ENCODE measurements around the gene MARK4. TPM values are rescaled to one million over a fixed set of nuclear protein-coding genes. Genes with fewer than 3 reads are reported as not detected.

MARK4 gene
- total RNA-seq, 1 experiment from 2014 or later = 37.7 TPM

DNA sequence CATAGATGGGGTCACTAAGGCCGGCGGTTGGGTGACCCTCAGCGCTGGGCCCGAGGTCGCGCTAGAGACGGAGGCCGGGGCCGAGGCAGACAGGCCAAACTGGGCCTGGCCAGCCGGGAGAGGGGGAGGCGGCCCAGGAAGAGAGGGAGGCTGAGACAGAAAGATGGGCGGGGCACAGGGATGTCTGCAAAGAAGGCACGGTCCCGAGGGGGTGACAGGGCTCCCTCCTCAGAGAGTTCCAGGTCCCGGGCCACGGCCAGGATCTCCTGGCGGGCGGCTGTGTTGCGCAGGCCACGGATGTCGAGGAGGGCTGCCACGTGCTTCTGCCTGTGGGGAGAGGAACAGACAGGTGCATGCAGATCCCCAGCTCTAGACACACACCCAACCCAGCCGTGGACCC lies 38.0 kb upstream of the MARK4 start:
- H4K20me1 ChIP-seq (ENCODE audit: insufficient read depth) = no peaks in the 10 kb centered on the region
- no TSS peak for BruUV-seq (replicated peaks)
- CTCF ChIA-PET = no interaction called here
- H3K4me3 ChIP-seq (replicated peaks in 1 of 2; ENCODE audit: low read depth in 1 of 2, low read length in 2 of 2) = no peak overlapping the region
- H3K27me3 ChIP-seq (ENCODE audit: insufficient read depth, low read length) = no peaks in the 10 kb centered on the region
- no peak for DNase-seq (ENCODE audit: low read depth, low spot score)
- intact Hi-C loops (cut with micrococcal nuclease) = no loop called here
- H3K36me3 ChIP-seq (ENCODE audit: control insufficient read depth in 1 of 2, insufficient read depth in 2 of 2, low read length in 2 of 2) = no peaks in the 10 kb centered on the region
- ATAC-seq = no peak
- no peak overlapping the region; the same call in 1 of the 2 replicates for H3K27ac ChIP-seq (ENCODE audit: low read depth, low read length)
- no peaks in the 10 kb centered on the region for H3K4me1 ChIP-seq (ENCODE audit: control insufficient read depth in 1 of 2, insufficient read depth in 2 of 2, low read length in 2 of 2)
- H3K79me2 ChIP-seq (ENCODE audit: insufficient read depth, low read length) = no peaks in the 10 kb centered on the region
- RAD21 ChIA-PET (ENCODE audit: low non-redundant PET in 1 of 2, low total read pairs in 2 of 2, uncharacterized antibody in 2 of 2, unreplicated experiment in 2 of 2) = no interaction called here
- no peak overlapping the region for H3K4me2 ChIP-seq (ENCODE audit: low read length)
- no peak overlapping the region for H2AFZ ChIP-seq (ENCODE audit: low read depth, low read length, poor library complexity, severe bottlenecking)
- POLR2A ChIA-PET = no interaction called here
- H3K9me2 ChIP-seq (ENCODE audit: insufficient read depth) = no peaks in the 10 kb centered on the region
- TF ChIP-seq CEBPB (IDR thresholded peaks at IDR 0.05; ENCODE audit: low read depth) (no peak), EZH2 (IDR thresholded peaks at IDR 0.05) (no peak), ELF1 (IDR thresholded peaks at IDR 0.05; ENCODE audit: borderline replicate concordance, low read depth) (no peak), SRF (IDR thresholded peaks at IDR 0.05; ENCODE audit: low read depth) (no peak), CTCF (IDR thresholded peaks at IDR 0.05 in 2 of 3, conservative IDR thresholded peaks at IDR 0.05 in 1 of 3; ENCODE audit: borderline replicate concordance in 1 of 3, insufficient read depth in 1 of 3, low read depth in 2 of 3, low read length in 2 of 3) (no peak), POLR2AphosphoS5 (IDR thresholded peaks at IDR 0.05; ENCODE audit: low read depth, low read length) (no peak), SP1 (IDR thresholded peaks at IDR 0.05; ENCODE audit: low read depth) (no peak)
- no peak overlapping the region for H3K9ac ChIP-seq (ENCODE audit: low read length)
- H3K9me3 ChIP-seq (ENCODE audit: control insufficient read depth in 1 of 2, insufficient read depth in 1 of 2, low read depth in 1 of 2, low read length in 2 of 2) = no peaks in the 10 kb centered on the region

DNA sequence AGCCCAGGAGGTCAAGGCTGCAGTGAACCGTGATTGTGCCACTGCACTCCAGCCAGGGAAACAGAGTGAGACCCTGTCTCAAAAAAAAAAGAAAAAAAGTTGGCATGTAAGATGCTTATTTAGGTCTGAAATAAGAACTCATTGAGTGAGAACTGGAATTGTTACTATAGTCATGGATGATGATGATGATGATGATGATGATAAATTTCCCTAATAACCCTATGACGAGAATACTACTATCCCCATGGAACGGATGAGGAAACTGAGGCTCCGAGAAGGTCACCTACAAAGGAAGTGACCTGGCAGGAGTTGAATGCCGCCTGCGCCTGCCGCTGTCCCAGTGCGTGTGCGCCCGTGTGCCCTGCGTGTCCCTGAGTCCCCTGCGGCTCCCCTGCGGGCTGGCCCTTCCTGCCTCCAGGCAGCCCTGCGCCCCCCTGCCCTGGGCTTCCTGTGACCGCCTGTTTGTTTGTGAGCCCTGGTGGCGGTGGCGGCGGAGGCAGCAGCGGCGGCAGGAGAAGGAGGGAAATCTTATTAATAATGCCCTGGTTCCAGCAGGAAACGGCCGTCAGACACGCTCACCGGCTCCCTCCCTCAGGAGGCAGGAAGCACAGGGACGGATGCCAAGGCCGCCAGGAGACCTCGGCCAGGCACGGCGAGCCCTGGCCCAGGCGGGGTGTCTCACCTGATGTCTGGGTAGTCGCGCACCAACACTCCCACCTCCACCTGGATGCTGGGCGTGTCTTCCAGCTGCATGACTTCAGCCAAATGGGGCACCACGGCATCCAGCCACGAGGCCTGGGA lies 35.5 kb upstream of the MARK4 start:
- no peaks in the 10 kb centered on the region for H3K36me3 ChIP-seq (ENCODE audit: control insufficient read depth in 1 of 2, insufficient read depth in 2 of 2, low read length in 2 of 2)
- H3K27me3 ChIP-seq (ENCODE audit: insufficient read depth, low read length) = no peaks in the 10 kb centered on the region
- H3K79me2 ChIP-seq (ENCODE audit: insufficient read depth, low read length) = no peaks in the 10 kb centered on the region
- H2AFZ ChIP-seq (ENCODE audit: low read depth, low read length, poor library complexity, severe bottlenecking) = no peak overlapping the region
- ChIA-PET RAD21 (ENCODE audit: low non-redundant PET in 1 of 2, low total read pairs in 2 of 2, uncharacterized antibody in 2 of 2, unreplicated experiment in 2 of 2) (no interaction called here), POLR2A (no interaction called here), CTCF (no interaction called here)
- no peak overlapping the region for H3K27ac ChIP-seq (ENCODE audit: low read depth, low read length)
- DNase-seq (ENCODE audit: low read depth, low spot score) (no peak), ATAC-seq (no peak)
- no peak overlapping the region for H3K4me3 ChIP-seq (replicated peaks in 1 of 2; ENCODE audit: low read depth in 1 of 2, low read length in 2 of 2)
- intact Hi-C loops (cut with micrococcal nuclease) = no loop called here
- no peaks in the 10 kb centered on the region for H3K9me2 ChIP-seq (ENCODE audit: insufficient read depth)
- BruUV-seq (replicated peaks) = no TSS peak
- H3K9ac ChIP-seq (ENCODE audit: low read length) = no peak overlapping the region
- no peak overlapping the region for H3K4me2 ChIP-seq (ENCODE audit: low read length)
- H4K20me1 ChIP-seq (ENCODE audit: insufficient read depth) = no peaks in the 10 kb centered on the region
- no peaks in the 10 kb centered on the region for H3K4me1 ChIP-seq (ENCODE audit: control insufficient read depth in 1 of 2, insufficient read depth in 2 of 2, low read length in 2 of 2)
- no peaks in the 10 kb centered on the region for H3K9me3 ChIP-seq (ENCODE audit: control insufficient read depth in 1 of 2, insufficient read depth in 1 of 2, low read depth in 1 of 2, low read length in 2 of 2)
- TF ChIP-seq CBX3 (IDR thresholded peaks at IDR 0.05; ENCODE audit: low read depth) (no peak), RAD21 (IDR thresholded peaks at IDR 0.05; ENCODE audit: low read depth) (no peak), CTCF (IDR thresholded peaks at IDR 0.05 in 2 of 3, conservative IDR thresholded peaks at IDR 0.05 in 1 of 3; ENCODE audit: borderline replicate concordance in 1 of 3, insufficient read depth in 1 of 3, low read depth in 2 of 3, low read length in 2 of 3) (no peak), SIN3A (IDR thresholded peaks at IDR 0.05; ENCODE audit: low read depth) (no peak)
- TF ChIP-seq, protein P1, sequence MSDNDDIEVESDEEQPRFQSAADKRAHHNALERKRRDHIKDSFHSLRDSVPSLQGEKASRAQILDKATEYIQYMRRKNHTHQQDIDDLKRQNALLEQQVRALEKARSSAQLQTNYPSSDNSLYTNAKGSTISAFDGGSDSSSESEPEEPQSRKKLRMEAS (IDR thresholded peaks at IDR 0.05) = no peak
- TF ChIP-seq, protein P2, sequence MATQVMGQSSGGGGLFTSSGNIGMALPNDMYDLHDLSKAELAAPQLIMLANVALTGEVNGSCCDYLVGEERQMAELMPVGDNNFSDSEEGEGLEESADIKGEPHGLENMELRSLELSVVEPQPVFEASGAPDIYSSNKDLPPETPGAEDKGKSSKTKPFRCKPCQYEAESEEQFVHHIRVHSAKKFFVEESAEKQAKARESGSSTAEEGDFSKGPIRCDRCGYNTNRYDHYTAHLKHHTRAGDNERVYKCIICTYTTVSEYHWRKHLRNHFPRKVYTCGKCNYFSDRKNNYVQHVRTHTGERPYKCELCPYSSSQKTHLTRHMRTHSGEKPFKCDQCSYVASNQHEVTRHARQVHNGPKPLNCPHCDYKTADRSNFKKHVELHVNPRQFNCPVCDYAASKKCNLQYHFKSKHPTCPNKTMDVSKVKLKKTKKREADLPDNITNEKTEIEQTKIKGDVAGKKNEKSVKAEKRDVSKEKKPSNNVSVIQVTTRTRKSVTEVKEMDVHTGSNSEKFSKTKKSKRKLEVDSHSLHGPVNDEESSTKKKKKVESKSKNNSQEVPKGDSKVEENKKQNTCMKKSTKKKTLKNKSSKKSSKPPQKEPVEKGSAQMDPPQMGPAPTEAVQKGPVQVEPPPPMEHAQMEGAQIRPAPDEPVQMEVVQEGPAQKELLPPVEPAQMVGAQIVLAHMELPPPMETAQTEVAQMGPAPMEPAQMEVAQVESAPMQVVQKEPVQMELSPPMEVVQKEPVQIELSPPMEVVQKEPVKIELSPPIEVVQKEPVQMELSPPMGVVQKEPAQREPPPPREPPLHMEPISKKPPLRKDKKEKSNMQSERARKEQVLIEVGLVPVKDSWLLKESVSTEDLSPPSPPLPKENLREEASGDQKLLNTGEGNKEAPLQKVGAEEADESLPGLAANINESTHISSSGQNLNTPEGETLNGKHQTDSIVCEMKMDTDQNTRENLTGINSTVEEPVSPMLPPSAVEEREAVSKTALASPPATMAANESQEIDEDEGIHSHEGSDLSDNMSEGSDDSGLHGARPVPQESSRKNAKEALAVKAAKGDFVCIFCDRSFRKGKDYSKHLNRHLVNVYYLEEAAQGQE (IDR thresholded peaks at IDR 0.05; ENCODE audit: low read depth) = no peak
